ENCODE measurements around the gene SERF2.

DNA sequence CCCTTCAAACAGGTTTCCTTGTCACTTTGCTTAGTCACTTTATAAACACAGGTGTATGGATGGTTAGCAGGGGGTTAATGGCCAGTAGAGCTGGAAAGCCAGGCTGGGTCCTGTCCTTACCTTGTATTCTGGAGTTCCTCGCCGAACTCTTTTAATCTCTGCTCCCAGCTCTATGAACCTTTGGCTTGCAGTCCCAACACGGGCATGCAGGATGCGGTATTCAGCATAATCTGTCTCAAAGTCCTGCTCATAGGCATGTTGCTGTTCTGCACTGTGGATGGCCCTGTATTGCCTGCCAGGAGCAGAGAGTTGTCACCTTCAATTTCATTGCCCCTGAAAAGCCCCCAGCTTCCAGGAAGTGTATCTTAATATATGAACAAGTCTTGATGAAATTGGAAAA is 18.1 kb upstream of the SERF2 start:
- no peak for TF ChIP-seq ZNF207 (IDR thresholded peaks at IDR 0.05; ENCODE audit: borderline replicate concordance)
- no peak for TF ChIP-seq PTBP1 (IDR thresholded peaks at IDR 0.05; ENCODE audit: low read depth, low read length, poor library complexity, severe bottlenecking)
- TF ChIP-seq IRF2 (CRISPR knock-in tag; IDR thresholded peaks at IDR 0.05), result no peak
- no peak for TF ChIP-seq EP300 (IDR thresholded peaks at IDR 0.05; ENCODE audit: low read depth in 2 of 2, low read length in 2 of 2)
- no peak for TF ChIP-seq EP300 (CRISPR knock-in tag; IDR thresholded peaks at IDR 0.05; ENCODE audit: borderline replicate concordance)
- no peak for TF ChIP-seq ZC3H13 (CRISPR knock-in tag; IDR thresholded peaks at IDR 0.05)
- TF ChIP-seq SRSF9 (IDR thresholded peaks at IDR 0.05; ENCODE audit: borderline replicate concordance, insufficient read depth, low read depth, low read length, poor library complexity, severe bottlenecking), result no peak
- TF ChIP-seq, protein P1, sequence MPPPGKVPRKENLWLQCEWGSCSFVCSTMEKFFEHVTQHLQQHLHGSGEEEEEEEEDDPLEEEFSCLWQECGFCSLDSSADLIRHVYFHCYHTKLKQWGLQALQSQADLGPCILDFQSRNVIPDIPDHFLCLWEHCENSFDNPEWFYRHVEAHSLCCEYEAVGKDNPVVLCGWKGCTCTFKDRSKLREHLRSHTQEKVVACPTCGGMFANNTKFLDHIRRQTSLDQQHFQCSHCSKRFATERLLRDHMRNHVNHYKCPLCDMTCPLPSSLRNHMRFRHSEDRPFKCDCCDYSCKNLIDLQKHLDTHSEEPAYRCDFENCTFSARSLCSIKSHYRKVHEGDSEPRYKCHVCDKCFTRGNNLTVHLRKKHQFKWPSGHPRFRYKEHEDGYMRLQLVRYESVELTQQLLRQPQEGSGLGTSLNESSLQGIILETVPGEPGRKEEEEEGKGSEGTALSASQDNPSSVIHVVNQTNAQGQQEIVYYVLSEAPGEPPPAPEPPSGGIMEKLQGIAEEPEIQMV (CRISPR knock-in tag; IDR thresholded peaks at IDR 0.05; ENCODE audit: low read depth), result no peak
- TF ChIP-seq, protein P2, sequence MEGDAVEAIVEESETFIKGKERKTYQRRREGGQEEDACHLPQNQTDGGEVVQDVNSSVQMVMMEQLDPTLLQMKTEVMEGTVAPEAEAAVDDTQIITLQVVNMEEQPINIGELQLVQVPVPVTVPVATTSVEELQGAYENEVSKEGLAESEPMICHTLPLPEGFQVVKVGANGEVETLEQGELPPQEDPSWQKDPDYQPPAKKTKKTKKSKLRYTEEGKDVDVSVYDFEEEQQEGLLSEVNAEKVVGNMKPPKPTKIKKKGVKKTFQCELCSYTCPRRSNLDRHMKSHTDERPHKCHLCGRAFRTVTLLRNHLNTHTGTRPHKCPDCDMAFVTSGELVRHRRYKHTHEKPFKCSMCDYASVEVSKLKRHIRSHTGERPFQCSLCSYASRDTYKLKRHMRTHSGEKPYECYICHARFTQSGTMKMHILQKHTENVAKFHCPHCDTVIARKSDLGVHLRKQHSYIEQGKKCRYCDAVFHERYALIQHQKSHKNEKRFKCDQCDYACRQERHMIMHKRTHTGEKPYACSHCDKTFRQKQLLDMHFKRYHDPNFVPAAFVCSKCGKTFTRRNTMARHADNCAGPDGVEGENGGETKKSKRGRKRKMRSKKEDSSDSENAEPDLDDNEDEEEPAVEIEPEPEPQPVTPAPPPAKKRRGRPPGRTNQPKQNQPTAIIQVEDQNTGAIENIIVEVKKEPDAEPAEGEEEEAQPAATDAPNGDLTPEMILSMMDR (CRISPR knock-in tag; IDR thresholded peaks at IDR 0.05), result no peak
- no peak for TF ChIP-seq XBP1 (CRISPR knock-in tag; IDR thresholded peaks at IDR 0.05)
- no peak for TF ChIP-seq RAD21 (CRISPR knock-in tag; IDR thresholded peaks at IDR 0.05)
- TF ChIP-seq MIER2 (CRISPR knock-in tag; IDR thresholded peaks at IDR 0.05), result no peak
- TF ChIP-seq KDM4B (CRISPR knock-in tag; IDR thresholded peaks at IDR 0.05), result no peak
- no peak for TF ChIP-seq POGZ (CRISPR knock-in tag; IDR thresholded peaks at IDR 0.05)
- TF ChIP-seq EZH2 (conservative IDR thresholded peaks at IDR 0.05; ENCODE audit: low read depth, low read length), result no peak

Data from HepG2 (cell line).